Keratinocyte (primary cell): ENCODE measurements around the gene GYS1. TPM values are rescaled to one million over a fixed set of nuclear protein-coding genes. Genes with fewer than 3 reads are reported as not detected.

ENCODE experiments used
- DNase-seq: peaks from one replicate; pipeline ENCODE4 v3.0.0-alpha.2; 2011; ENCODE audit warnings: low read depth, missing footprints, low spot score
- FAIRE-seq: peaks from 2 replicates; lab custom pipeline; 2011; peaks lifted over from hg19 to GRCh38; lab: Jason Lieb, UNC
- H2AFZ ChIP-seq: 2 replicates; pipeline ENCODE4 v1.6.0; 2012; ENCODE audit warnings: low read length, control low read depth, inconsistent platforms; ENCODE audit not compliant: control insufficient read depth
- H3K27ac ChIP-seq: 2 replicates; pipeline ENCODE4 v1.5.1; 2011; ENCODE audit warnings: low read length; ENCODE audit not compliant: control insufficient read depth, insufficient read depth
- H3K27me3 ChIP-seq: 3 replicates; pipeline ENCODE4 v1.6.0; 2011; ENCODE audit warnings: low read length; ENCODE audit not compliant: control insufficient read depth, insufficient read depth; ENCODE audit errors: extremely low read depth
- H3K36me3 ChIP-seq, 2 experiments: 2 replicates in 1 of 2; 3 replicates in 1 of 2; pipeline ENCODE4 v1.5.1; 2011; ENCODE audit warnings: low read length in 2 of 2, mild to moderate bottlenecking in 1 of 2; ENCODE audit not compliant: control insufficient read depth in 2 of 2, insufficient read depth in 2 of 2; ENCODE audit errors: extremely low read depth in 1 of 2
- H3K4me1 ChIP-seq: 3 replicates; pipeline ENCODE4 v1.5.1; 2011; ENCODE audit warnings: low read length; ENCODE audit not compliant: control insufficient read depth, insufficient read depth; ENCODE audit errors: extremely low read depth
- H3K4me2 ChIP-seq: 3 replicates; pipeline ENCODE4 v1.6.0; 2011; ENCODE audit warnings: low read depth, low read length; ENCODE audit not compliant: control insufficient read depth, insufficient read depth; ENCODE audit errors: extremely low read depth
- H3K4me3 ChIP-seq, 3 experiments: fragments of 200-600 bp in 1 of 3; sonication (generic) in 1 of 3; 2 replicates in 2 of 3; 3 replicates in 1 of 3; pipeline ENCODE4 v1.5.1; 2011 to 2016; ENCODE audit warnings: low read length in 3 of 3, mild to moderate bottlenecking in 3 of 3, control low read depth in 2 of 3, inconsistent platforms in 1 of 3, low read depth in 1 of 3, mixed read lengths in 1 of 3, mixed run types in 1 of 3, moderate library complexity in 1 of 3; ENCODE audit not compliant: control insufficient read depth in 2 of 3, insufficient read depth in 2 of 3; ENCODE audit errors: extremely low read depth in 1 of 3
- H3K79me2 ChIP-seq: 2 replicates; pipeline ENCODE4 v1.6.0; 2012; ENCODE audit warnings: low read length; ENCODE audit not compliant: control insufficient read depth, insufficient read depth
- H3K9ac ChIP-seq: 3 replicates; pipeline ENCODE4 v1.6.0; 2011; ENCODE audit warnings: low read length; ENCODE audit not compliant: control insufficient read depth, insufficient read depth; ENCODE audit errors: extremely low read depth
- H3K9me1 ChIP-seq: 3 replicates; pipeline ENCODE4 v1.6.0; 2011; ENCODE audit warnings: low read length; ENCODE audit not compliant: control insufficient read depth, insufficient read depth; ENCODE audit errors: extremely low read depth
- H3K9me3 ChIP-seq: 2 replicates; pipeline ENCODE4 v1.5.1; 2012; ENCODE audit warnings: low read depth, low read length; ENCODE audit not compliant: control insufficient read depth
- H4K20me1 ChIP-seq: 3 replicates; pipeline ENCODE4 v1.6.0; 2011; ENCODE audit warnings: low read length; ENCODE audit not compliant: control insufficient read depth, insufficient read depth; ENCODE audit errors: extremely low read depth
- EZH2 ChIP-seq: IDR thresholded peaks from one replicate; pipeline ENCODE4 v1.6.1; 2012; ENCODE audit warnings: inconsistent platforms, mild to moderate bottlenecking, low read length, moderate library complexity
- dilution Hi-C: fragments of 300-500 bp; cut with MboI; formaldehyde crosslinking; loops from one replicate; pipeline ENCODE4 v1.7.0; 2020; ENCODE audit warnings: low sequenced_read_pairs; ENCODE audit not compliant: extremely low pct_ligation_motif_present
- polyA plus RNA-seq, 5 experiments: library from polyadenylated mRNA; depleted of rRNA in 3 of 5; stranded (reverse) in 3 of 5; stranded (forward) in 1 of 5; unstranded in 1 of 5; fragments of >200 nt; gene quantifications; 1 replicate in 1 of 5; 2 replicates in 3 of 5; 3 replicates in 1 of 5; pipeline versions ENCODE4 v1.2.1 to v1.2.3, GENCODE V29; 2011 to 2012; ENCODE audit warnings: missing spikeins in 2 of 5, low read depth in 1 of 5, low replicate concordance in 1 of 5
- TF ChIP-seq, protein P1 (sequence below), 3 experiments: IDR thresholded peaks in 1 of 3; conservative IDR thresholded peaks in 1 of 3; optimal IDR thresholded peaks in 1 of 3; 2 replicates in 2 of 3; 3 replicates in 1 of 3; pipeline versions ENCODE3 to v1.5.1; 2011; ENCODE audit warnings: low read length in 3 of 3, mild to moderate bottlenecking in 3 of 3, moderate library complexity in 2 of 3, control low read depth in 1 of 3, inconsistent platforms in 1 of 3; ENCODE audit not compliant: insufficient read depth in 2 of 3; ENCODE audit errors: extremely low read depth in 1 of 3

The GYS1 gene
- polyA plus RNA-seq, 1 donor (not counting 4 experiments of a cell fraction or from before 2014, with no cell fraction given) = 46.5 TPM

DNA sequence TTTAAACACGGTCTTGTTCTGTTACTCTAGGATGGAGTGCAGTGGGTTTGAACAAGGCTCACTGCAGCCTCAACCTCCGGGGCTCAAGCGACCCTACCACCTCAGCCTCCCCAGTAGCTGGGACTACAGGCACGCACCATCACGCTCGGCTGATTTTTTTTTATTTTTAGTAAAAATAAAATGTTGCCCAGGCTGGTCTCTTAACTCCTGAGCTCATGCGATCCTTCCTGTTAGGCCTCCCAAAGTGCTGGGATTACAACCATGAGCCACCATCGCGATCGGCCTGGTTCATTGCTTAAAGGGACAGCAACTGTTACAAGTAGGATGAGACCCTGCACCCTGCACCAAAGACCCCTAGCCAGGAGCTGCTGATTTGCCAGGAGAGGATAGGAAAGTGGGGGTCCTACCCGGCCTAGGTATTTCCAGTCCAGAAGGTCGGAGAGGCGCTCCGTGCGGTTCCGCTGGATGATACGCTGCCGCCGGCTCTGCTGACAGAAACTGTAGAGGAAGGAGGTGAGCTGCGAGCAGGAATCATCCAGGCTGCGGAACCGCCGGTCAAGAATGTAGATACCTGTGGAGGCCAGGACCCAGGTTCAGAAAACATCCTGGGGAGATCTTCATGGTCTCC lies 22.9 kb downstream of the GYS1 start:
- Histone ChIP-seq H3K27ac (no peak overlapping the region), H3K9me1 (peaks cover 4% of the 10 kb centered on the region), H3K9me3 (no peaks in the 10 kb centered on the region), H2AFZ (no peak overlapping the region), H3K27me3 (no peaks in the 10 kb centered on the region), H3K4me2 (no peak overlapping the region), H3K36me3 (peaks cover 26 to 34% of the 10 kb centered on the region in 2 experiments), H3K4me1 (peaks cover 9% of the 10 kb centered on the region), H3K9ac (no peak overlapping the region), H3K79me2 (peaks cover 7% of the 10 kb centered on the region), H3K4me3 (no peak overlapping the region), H4K20me1 (peaks cover 6% of the 10 kb centered on the region)
- no peak for FAIRE-seq
- dilution Hi-C loops = no loop called here
- DNase-seq = no peak
- TF ChIP-seq, protein P1, sequence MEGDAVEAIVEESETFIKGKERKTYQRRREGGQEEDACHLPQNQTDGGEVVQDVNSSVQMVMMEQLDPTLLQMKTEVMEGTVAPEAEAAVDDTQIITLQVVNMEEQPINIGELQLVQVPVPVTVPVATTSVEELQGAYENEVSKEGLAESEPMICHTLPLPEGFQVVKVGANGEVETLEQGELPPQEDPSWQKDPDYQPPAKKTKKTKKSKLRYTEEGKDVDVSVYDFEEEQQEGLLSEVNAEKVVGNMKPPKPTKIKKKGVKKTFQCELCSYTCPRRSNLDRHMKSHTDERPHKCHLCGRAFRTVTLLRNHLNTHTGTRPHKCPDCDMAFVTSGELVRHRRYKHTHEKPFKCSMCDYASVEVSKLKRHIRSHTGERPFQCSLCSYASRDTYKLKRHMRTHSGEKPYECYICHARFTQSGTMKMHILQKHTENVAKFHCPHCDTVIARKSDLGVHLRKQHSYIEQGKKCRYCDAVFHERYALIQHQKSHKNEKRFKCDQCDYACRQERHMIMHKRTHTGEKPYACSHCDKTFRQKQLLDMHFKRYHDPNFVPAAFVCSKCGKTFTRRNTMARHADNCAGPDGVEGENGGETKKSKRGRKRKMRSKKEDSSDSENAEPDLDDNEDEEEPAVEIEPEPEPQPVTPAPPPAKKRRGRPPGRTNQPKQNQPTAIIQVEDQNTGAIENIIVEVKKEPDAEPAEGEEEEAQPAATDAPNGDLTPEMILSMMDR (optimal IDR thresholded peaks at IDR 0.05 in 1 of 3, IDR thresholded peaks at IDR 0.05 in 1 of 3, conservative IDR thresholded peaks at IDR 0.05 in 1 of 3; ENCODE audit: extremely low read depth in 1 of 3, insufficient read depth in 2 of 3, low read length in 3 of 3) = no peak
- no peak for TF ChIP-seq EZH2

DNA sequence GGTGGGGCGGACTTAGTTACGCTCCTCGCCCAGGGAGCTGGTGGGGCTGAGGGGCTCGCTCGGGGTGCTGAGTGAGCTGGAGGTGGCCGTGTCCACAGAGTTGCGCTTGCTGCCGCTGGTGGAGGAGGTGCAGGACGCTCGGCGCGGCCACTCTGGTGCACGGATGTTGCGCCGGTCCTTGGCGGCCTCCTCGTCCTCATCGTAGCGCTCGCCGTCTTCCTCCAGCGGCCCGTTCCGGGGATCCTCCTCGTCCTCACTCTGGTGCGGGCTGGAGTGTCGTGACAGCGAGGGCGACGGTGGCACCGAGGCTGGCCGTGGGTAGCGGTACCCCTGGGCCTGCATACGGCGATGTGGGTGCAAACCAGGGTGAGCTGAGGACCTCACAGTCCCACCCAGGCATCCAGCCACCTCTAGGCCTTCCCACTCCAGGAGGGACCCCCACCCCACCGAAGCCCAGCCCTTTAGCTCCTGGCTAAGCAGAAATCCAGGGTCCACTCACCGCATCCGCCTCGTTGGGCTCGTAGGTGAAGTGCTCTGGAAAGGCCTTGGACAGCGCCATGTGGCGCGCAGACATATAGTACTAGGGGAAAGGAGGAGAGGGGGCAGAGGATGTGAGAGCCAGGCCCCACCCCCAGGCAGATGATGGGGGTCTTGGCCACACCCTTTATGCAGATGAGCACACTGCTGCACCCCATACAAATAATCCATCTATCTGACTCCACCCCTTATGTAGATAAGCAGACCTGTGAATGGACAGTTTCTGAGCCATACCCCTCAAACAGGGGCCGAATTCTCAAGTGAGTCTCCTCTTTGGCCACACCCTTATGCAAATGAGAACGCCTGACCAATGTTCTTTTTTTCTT lies 23.6 kb downstream of the GYS1 start:
- DNase-seq (no peak), FAIRE-seq (no peak)
- Histone ChIP-seq H3K9me3 (no peaks in the 10 kb centered on the region), H4K20me1 (peaks cover 6% of the 10 kb centered on the region), H3K79me2 (peaks cover 7% of the 10 kb centered on the region), H3K27me3 (no peaks in the 10 kb centered on the region), H3K4me2 (no peak overlapping the region), H3K9ac (no peak overlapping the region), H3K4me3 (no peak overlapping the region), H2AFZ (no peak overlapping the region), H3K27ac (no peak overlapping the region), H3K36me3 (peaks cover 26 to 31% of the 10 kb centered on the region in 2 experiments), H3K4me1 (peaks cover 12% of the 10 kb centered on the region), H3K9me1 (peaks cover 4% of the 10 kb centered on the region)
- no peak for TF ChIP-seq EZH2
- TF ChIP-seq, protein P1 (optimal IDR thresholded peaks at IDR 0.05 in 1 of 3, IDR thresholded peaks at IDR 0.05 in 1 of 3, conservative IDR thresholded peaks at IDR 0.05 in 1 of 3; ENCODE audit: extremely low read depth in 1 of 3, insufficient read depth in 2 of 3, low read length in 3 of 3) = no peak
- dilution Hi-C loops = no loop called here
